HS-5 (cell line): ENCODE measurements around the gene P2RX6.

Experiments
- DNase-seq: peaks from one replicate; pipeline ENCODE4 v3.0.0-alpha.2; 2012; ENCODE audit warnings: low read depth

The P2RX6 gene

GRCh38 chr22:21012446-21013407 is 2.2 kb upstream of the P2RX6 start:
- DNase-seq, result no peak

GRCh38 chr22:21013657-21014201 is 1.2 kb upstream of the P2RX6 start:
- DNase-seq, result no peak

- DNase-seq, result peak; percentile 58
These were observed 701 bp upstream of the P2RX6 start for GRCh38 chr22:21014202-21014725.

GRCh38 chr22:21015466-21016006 is 571 bp downstream of the P2RX6 start:
- no peak for DNase-seq

- DNase-seq, result no peak
These were observed 1.9 kb downstream of the P2RX6 start for GRCh38 chr22:21016644-21017420.

- DNase-seq, result no peak
These were observed 3.3 kb downstream of the P2RX6 start for GRCh38 chr22:21018314-21018713.

GRCh38 chr22:21020802-21021429 is 6.0 kb downstream of the P2RX6 start:
- DNase-seq, result no peak

GRCh38 chr22:21022507-21022906 is 7.5 kb downstream of the P2RX6 start:
- DNase-seq, result no peak

GRCh38 chr22:21022955-21023614 is 8.1 kb downstream of the P2RX6 start:
- DNase-seq, result no peak

- DNase-seq, result no peak
These were observed 10.3 kb downstream of the P2RX6 start for GRCh38 chr22:21025266-21025665.

GRCh38 chr22:21025763-21026755 is 11.1 kb downstream of the P2RX6 start:
- no peak for DNase-seq

GRCh38 chr22:21026783-21027692 is 12.1 kb downstream of the P2RX6 start:
- no peak for DNase-seq

- no peak for DNase-seq
These were observed 13.6 kb downstream of the P2RX6 start for GRCh38 chr22:21028277-21029251.

GRCh38 chr22:21029486-21030025 is 14.6 kb downstream of the P2RX6 start:
- DNase-seq, result no peak

GRCh38 chr22:21030032-21030431 is 15.1 kb downstream of the P2RX6 start:
- DNase-seq, result no peak

GRCh38 chr22:21030621-21031544 is 15.9 kb downstream of the P2RX6 start:
- no peak for DNase-seq
